Ovary (tissue), 3 donors: ENCODE data around the gene SNHG17.
"Not testable (repeated sequence)": the region's sequence is repeated elsewhere in the genome, so short reads cannot be mapped to it uniquely, and the experiment has no call there.

ENCODE experiments used
- EP300 ChIP-seq: sonication (generic); formaldehyde crosslinking; IDR thresholded peaks from one replicate; pipeline ENCODE4 v1.6.1; 2017; ENCODE audit warnings: antibody characterized with exemption
- TF ChIP-seq, protein P1 (sequence below), 3 donors: fragments of 450-650 bp in 2 of 3; fragments of 200-600 bp in 1 of 3; IDR thresholded peaks; one replicate each; pipeline versions ENCODE4 v1.5.1 to v1.8.0; 2016 to 2022; ENCODE audit warnings: antibody characterized with exemption in 3 of 3, mild to moderate bottlenecking in 1 of 3
- donor health status: DM: no; HTN: no; CAD: no.

DNA sequence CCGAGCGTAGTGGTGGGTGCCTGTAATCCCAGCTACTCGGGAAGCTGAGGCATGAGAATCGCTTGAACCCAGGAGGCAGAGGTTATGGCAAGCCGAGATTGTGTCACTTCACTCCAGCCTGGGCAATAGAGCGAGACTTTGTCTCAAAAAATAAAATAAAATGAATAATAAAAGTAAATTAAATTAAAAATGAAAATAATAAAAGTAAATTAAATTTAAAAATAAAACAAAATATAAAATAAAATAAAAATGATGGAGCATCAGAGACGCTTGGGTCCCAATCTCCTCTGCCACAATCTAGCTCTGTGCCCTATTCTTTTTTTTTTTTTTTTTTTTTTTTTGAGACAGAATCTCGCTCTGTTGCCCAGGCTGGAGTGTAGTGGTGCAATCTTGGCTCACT lies 6.0 kb upstream of the SNHG17 start:
- TF ChIP-seq, protein P1, sequence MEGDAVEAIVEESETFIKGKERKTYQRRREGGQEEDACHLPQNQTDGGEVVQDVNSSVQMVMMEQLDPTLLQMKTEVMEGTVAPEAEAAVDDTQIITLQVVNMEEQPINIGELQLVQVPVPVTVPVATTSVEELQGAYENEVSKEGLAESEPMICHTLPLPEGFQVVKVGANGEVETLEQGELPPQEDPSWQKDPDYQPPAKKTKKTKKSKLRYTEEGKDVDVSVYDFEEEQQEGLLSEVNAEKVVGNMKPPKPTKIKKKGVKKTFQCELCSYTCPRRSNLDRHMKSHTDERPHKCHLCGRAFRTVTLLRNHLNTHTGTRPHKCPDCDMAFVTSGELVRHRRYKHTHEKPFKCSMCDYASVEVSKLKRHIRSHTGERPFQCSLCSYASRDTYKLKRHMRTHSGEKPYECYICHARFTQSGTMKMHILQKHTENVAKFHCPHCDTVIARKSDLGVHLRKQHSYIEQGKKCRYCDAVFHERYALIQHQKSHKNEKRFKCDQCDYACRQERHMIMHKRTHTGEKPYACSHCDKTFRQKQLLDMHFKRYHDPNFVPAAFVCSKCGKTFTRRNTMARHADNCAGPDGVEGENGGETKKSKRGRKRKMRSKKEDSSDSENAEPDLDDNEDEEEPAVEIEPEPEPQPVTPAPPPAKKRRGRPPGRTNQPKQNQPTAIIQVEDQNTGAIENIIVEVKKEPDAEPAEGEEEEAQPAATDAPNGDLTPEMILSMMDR (IDR thresholded peaks at IDR 0.05) = not testable (repeated sequence)
- TF ChIP-seq EP300 = not testable (repeated sequence)
